Esophagus muscularis mucosa (tissue), 4 donors: Measurements from ENCODE around the gene ARX. TPM values are rescaled to one million over a fixed set of nuclear protein-coding genes. Genes with fewer than 3 reads are reported as not detected.
A peak's percentile ranks its signal among the peaks of the same experiment; 100 is the strongest.

ENCODE experiments used
- DNase-seq: peaks from one replicate; pipeline ENCODE4 v3.0.0-alpha.2; 2017; ENCODE audit errors: extremely low spot score
- H3K27ac ChIP-seq, 4 donors: fragments of 200-600 bp; sonication (generic); replicated peaks in 1 of 4; 1 replicate in 3 of 4; 2 replicates in 1 of 4; pipeline ENCODE4 v1.5.1; 2016 to 2019; ENCODE audit warnings: mild to moderate bottlenecking in 1 of 4
- H3K27me3 ChIP-seq, 4 donors: fragments of 200-600 bp; sonication (generic); one replicate each; pipeline versions ENCODE4 v1.5.1 to v1.6.0; 2016 to 2019
- H3K36me3 ChIP-seq, 4 donors: fragments of 200-600 bp; sonication (generic); one replicate each; pipeline ENCODE4 v1.5.1; 2016 to 2019
- H3K4me1 ChIP-seq, 4 donors: fragments of 200-600 bp; sonication (generic); one replicate each; pipeline ENCODE4 v1.5.1; 2016 to 2019
- H3K4me3 ChIP-seq, 4 donors: fragments of 200-600 bp; sonication (generic); 1 replicate in 2 of 4; 2 replicates in 2 of 4; pipeline ENCODE4 v1.5.1; 2016 to 2019; ENCODE audit warnings: mild to moderate bottlenecking in 4 of 4, moderate library complexity in 1 of 4
- H3K9me3 ChIP-seq, 4 donors: fragments of 200-600 bp; sonication (generic); 1 replicate in 3 of 4; 2 replicates in 1 of 4; pipeline ENCODE4 v1.5.1; 2016 to 2019
- CTCF ChIP-seq, 3 experiments: fragments of 200-600 bp in 2 of 3; fragments of 450-650 bp in 1 of 3; sonication (generic) in 2 of 3; IDR thresholded peaks; one replicate each; pipeline ENCODE4 v1.5.1; 2017 to 2019; ENCODE audit warnings: antibody characterized with exemption in 3 of 3, mild to moderate bottlenecking in 2 of 3, moderate library complexity in 1 of 3
- EP300 ChIP-seq: sonication (generic); formaldehyde crosslinking; IDR thresholded peaks from one replicate; pipeline ENCODE4 v1.6.1; 2017; ENCODE audit warnings: antibody characterized with exemption
- POLR2A ChIP-seq: fragments of 450-650 bp; IDR thresholded peaks from one replicate; pipeline ENCODE4 v1.6.1; 2017; ENCODE audit warnings: antibody characterized with exemption, moderate library complexity, mild to moderate bottlenecking, low read depth
- POLR2AphosphoS5 ChIP-seq, 2 donors: sonication (generic); formaldehyde crosslinking; IDR thresholded peaks; one replicate each; pipeline ENCODE4 v1.6.1; 2017; ENCODE audit warnings: antibody characterized with exemption in 2 of 2
- WGBS: methylation state at CpG from one replicate; pipeline ENCODE4 v1.1.5; 2018; 5-methylcytosine and 5-hydroxymethylcytosine counted together
- intact Hi-C: fragments of 100-400 bp; cut with DNase I; formaldehyde crosslinking; loops from one replicate; pipeline ENCODE4 v1.15.1; 2023
- total RNA-seq, 4 donors: library from RNA; depleted of rRNA; stranded (reverse); fragments of >200 nt; gene quantifications; one replicate each; pipeline versions ENCODE4 v1.1.0 to v1.2.1, GENCODE V29; 2016

ARX gene
- total RNA-seq, 4 donors from 2014 or later, result not detected

GRCh38 chrX:25006586-25007058 is 9.1 kb downstream of the ARX start:
- intact Hi-C loops, result no loop called here
- H3K27ac ChIP-seq, result no peak overlapping the region
- TF ChIP-seq POLR2A (no peak), CTCF (IDR thresholded peaks at IDR 0.05) (no peak), EP300 (no peak), POLR2AphosphoS5 (IDR thresholded peaks at IDR 0.05) (no peak)
- H3K27me3 ChIP-seq, result peaks cover 0 to 95% (median 46%) of the 10 kb centered on the region in 4 donors
- H3K9me3 ChIP-seq, result no peaks in the 10 kb centered on the region
- no peaks in the 10 kb centered on the region for H3K36me3 ChIP-seq
- H3K4me3 ChIP-seq, result no peak overlapping the region
- H3K4me1 ChIP-seq, result peaks cover 11 to 40% (median 30%) of the 10 kb centered on the region in 4 donors
- no peak for DNase-seq
- 33% methylated on average over 7 of the region's 7 CpGs for WGBS

- Histone ChIP-seq H3K36me3 (no peaks in the 10 kb centered on the region), H3K9me3 (no peaks in the 10 kb centered on the region), H3K4me1 (peaks cover 11 to 40% (median 30%) of the 10 kb centered on the region in 4 donors), H3K27me3 (peaks cover 0 to 85% (median 43%) of the 10 kb centered on the region in 4 donors), H3K4me3 (peak overlapping the region; percentile 25 to 34 (median 30)), H3K27ac (no peak overlapping the region)
- intact Hi-C loops, result no loop called here
- no peak for DNase-seq
- 23% methylated on average over 43 of the region's 72 CpGs for WGBS
- TF ChIP-seq POLR2A (no peak), EP300 (no peak), POLR2AphosphoS5 (IDR thresholded peaks at IDR 0.05) (no peak), CTCF (IDR thresholded peaks at IDR 0.05) (no peak)
Observed at GRCh38 chrX:25005382-25006185, 10.2 kb downstream of the ARX start.

GRCh38 chrX:25005034-25005381 is 10.8 kb downstream of the ARX start:
- H3K27me3 ChIP-seq, result peaks cover 0 to 80% (median 41%) of the 10 kb centered on the region in 4 donors
- H3K27ac ChIP-seq, result no peak overlapping the region
- intact Hi-C loops, result no loop called here
- no peak for DNase-seq
- TF ChIP-seq POLR2AphosphoS5 (IDR thresholded peaks at IDR 0.05) (no peak), EP300 (no peak), POLR2A (no peak), CTCF (IDR thresholded peaks at IDR 0.05) (no peak)
- H3K36me3 ChIP-seq, result no peaks in the 10 kb centered on the region
- H3K4me1 ChIP-seq, result peaks cover 11 to 40% (median 30%) of the 10 kb centered on the region in 4 donors
- H3K9me3 ChIP-seq, result no peaks in the 10 kb centered on the region
- WGBS, result 22% methylated on average over 23 of the region's 23 CpGs
- H3K4me3 ChIP-seq, result peak overlapping the region; percentile 25 to 34 (median 30)

GRCh38 chrX:25004485-25005032 is 11.2 kb downstream of the ARX start:
- WGBS, result 41% methylated on average over 39 of the region's 59 CpGs
- Histone ChIP-seq H3K9me3 (no peaks in the 10 kb centered on the region), H3K4me3 (peak overlapping the region; percentile 25 to 34 (median 30)), H3K27ac (no peak overlapping the region), H3K36me3 (no peaks in the 10 kb centered on the region), H3K4me1 (peaks cover 11 to 40% (median 30%) of the 10 kb centered on the region in 4 donors), H3K27me3 (peaks cover 0 to 75% (median 40%) of the 10 kb centered on the region in 4 donors)
- intact Hi-C loops, result no loop called here
- TF ChIP-seq POLR2A (no peak), CTCF (IDR thresholded peaks at IDR 0.05) (no peak), POLR2AphosphoS5 (IDR thresholded peaks at IDR 0.05) (no peak), EP300 (no peak)
- DNase-seq, result no peak
